Osteocyte (in vitro differentiated cells): Measurements from ENCODE around the gene TRIM32. TPM values are rescaled to one million over a fixed set of nuclear protein-coding genes. Genes with fewer than 3 reads are reported as not detected.

Experiments
- DNase-seq: peaks from one replicate; pipeline ENCODE4 v3.0.0; 2021; ENCODE audit warnings: mixed read lengths; ENCODE audit not compliant: unreplicated experiment; ENCODE audit errors: extremely low spot score
- H3K27ac Mint-ChIP-seq: one replicate; pipeline ENCODE4 v1.8.0; 2021; ENCODE audit warnings: mild to moderate bottlenecking, mixed read lengths; ENCODE audit not compliant: unreplicated experiment
- H3K27me3 Mint-ChIP-seq: one replicate; pipeline ENCODE4 v1.8.0; 2021; ENCODE audit warnings: mixed read lengths; ENCODE audit not compliant: unreplicated experiment
- H3K36me3 Mint-ChIP-seq: one replicate; pipeline ENCODE4 v1.8.0; 2021; ENCODE audit warnings: mixed read lengths; ENCODE audit not compliant: unreplicated experiment
- H3K4me1 Mint-ChIP-seq: one replicate; pipeline ENCODE4 v1.8.0; 2021; ENCODE audit warnings: mixed read lengths; ENCODE audit not compliant: unreplicated experiment
- H3K4me3 Mint-ChIP-seq: one replicate; pipeline ENCODE4 v1.8.0; 2021; ENCODE audit warnings: mild to moderate bottlenecking, moderate library complexity, mixed read lengths; ENCODE audit not compliant: unreplicated experiment
- H3K9me3 Mint-ChIP-seq: one replicate; pipeline ENCODE4 v1.8.0; 2021; ENCODE audit warnings: mixed read lengths; ENCODE audit not compliant: unreplicated experiment
- total RNA-seq: library from RNA; stranded (reverse); gene quantifications from 2 replicates; pipeline ENCODE4 v1.2.1, GENCODE V29; 2021
- TF ChIP-seq, protein P1 (sequence below): fragments of 200-600 bp; sonication (generic); IDR thresholded peaks from 2 replicates; pipeline ENCODE4 v1.5.0; 2021; ENCODE audit warnings: antibody characterized with exemption, mild to moderate bottlenecking, moderate library complexity

TRIM32 gene
- total RNA-seq, 1 donor from 2014 or later: 38.9 TPM

DNA sequence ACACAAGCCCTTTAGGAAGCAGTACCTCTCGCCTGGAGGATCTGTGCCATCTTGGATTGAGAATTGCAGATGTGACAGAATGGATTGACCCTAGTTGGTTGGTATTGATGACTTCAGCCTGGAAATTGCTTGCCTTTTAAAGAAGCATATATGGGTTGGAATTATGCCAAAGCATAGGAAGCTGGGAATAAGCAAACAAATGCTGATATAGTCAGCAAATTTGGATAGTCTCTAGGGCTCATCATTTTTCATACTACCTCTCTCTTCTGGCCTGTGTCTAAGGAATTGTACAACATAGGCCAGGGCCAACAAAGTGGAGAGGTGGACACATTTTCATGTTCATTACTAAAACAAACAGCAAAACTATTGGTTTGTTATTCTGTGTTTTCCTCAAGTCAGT, 13.2 kb downstream of the TRIM32 start:
- no peak for DNase-seq
- H3K4me1 Mint-ChIP-seq: peaks cover 45% of the 10 kb centered on the region
- no peak overlapping the region for H3K4me3 Mint-ChIP-seq
- no peaks in the 10 kb centered on the region for H3K27me3 Mint-ChIP-seq
- TF ChIP-seq, protein P1, sequence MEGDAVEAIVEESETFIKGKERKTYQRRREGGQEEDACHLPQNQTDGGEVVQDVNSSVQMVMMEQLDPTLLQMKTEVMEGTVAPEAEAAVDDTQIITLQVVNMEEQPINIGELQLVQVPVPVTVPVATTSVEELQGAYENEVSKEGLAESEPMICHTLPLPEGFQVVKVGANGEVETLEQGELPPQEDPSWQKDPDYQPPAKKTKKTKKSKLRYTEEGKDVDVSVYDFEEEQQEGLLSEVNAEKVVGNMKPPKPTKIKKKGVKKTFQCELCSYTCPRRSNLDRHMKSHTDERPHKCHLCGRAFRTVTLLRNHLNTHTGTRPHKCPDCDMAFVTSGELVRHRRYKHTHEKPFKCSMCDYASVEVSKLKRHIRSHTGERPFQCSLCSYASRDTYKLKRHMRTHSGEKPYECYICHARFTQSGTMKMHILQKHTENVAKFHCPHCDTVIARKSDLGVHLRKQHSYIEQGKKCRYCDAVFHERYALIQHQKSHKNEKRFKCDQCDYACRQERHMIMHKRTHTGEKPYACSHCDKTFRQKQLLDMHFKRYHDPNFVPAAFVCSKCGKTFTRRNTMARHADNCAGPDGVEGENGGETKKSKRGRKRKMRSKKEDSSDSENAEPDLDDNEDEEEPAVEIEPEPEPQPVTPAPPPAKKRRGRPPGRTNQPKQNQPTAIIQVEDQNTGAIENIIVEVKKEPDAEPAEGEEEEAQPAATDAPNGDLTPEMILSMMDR: no peak
- H3K27ac Mint-ChIP-seq: no peak overlapping the region
- peaks cover 7% of the 10 kb centered on the region for H3K9me3 Mint-ChIP-seq
- peaks cover 47% of the 10 kb centered on the region for H3K36me3 Mint-ChIP-seq

DNA sequence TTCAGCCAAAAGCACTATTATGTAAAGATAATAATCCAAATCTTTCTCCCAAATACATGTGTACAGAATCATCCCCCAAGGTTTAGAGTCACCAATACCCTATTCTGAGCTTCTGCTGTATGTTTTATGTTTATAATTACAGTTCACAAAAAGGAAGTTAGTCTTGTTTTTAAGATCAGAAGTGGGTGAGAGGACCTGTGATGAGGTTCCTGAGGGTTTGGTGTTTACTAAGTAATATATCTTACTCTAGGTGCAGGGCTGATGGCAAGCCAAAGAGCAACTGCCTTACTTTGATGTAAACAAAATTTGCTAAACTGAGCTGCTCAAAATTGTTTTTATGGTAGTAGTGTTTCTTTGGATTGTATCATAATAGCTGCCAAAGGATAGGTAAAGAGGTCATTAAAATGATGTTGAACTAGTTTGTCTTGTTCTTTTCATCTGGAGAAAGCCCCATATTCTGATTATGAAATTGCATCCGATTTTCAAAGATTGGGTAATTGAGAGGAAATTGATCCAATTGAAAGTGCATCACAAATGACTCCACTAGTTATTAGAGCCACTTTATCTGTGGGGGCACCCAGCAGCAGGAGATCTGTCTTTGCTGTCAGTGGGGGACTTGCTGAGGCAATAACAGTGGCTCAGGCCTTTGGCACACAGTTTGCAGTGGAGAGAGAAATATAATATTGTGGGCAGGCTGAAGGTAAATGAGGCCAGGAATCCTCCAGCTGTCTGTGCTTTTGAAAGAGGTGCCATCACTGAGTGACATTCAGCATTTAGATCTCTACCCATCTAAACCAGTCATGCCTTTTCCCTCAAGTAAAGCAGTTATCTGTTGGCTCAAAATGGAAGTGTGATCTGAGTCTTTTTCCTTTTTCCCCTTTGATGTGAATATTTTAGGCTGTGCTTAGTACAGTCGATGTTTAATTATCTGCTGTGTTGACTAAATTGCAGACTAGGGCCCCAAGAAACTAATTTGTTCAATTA, 14.1 kb downstream of the TRIM32 start:
- no peaks in the 10 kb centered on the region for H3K27me3 Mint-ChIP-seq
- no peak overlapping the region for H3K4me3 Mint-ChIP-seq
- peaks cover 44% of the 10 kb centered on the region for H3K36me3 Mint-ChIP-seq
- no peak for DNase-seq
- no peak overlapping the region for H3K27ac Mint-ChIP-seq
- H3K4me1 Mint-ChIP-seq: peaks cover 37% of the 10 kb centered on the region
- TF ChIP-seq, protein P1: no peak
- H3K9me3 Mint-ChIP-seq: peaks cover 7% of the 10 kb centered on the region

DNA sequence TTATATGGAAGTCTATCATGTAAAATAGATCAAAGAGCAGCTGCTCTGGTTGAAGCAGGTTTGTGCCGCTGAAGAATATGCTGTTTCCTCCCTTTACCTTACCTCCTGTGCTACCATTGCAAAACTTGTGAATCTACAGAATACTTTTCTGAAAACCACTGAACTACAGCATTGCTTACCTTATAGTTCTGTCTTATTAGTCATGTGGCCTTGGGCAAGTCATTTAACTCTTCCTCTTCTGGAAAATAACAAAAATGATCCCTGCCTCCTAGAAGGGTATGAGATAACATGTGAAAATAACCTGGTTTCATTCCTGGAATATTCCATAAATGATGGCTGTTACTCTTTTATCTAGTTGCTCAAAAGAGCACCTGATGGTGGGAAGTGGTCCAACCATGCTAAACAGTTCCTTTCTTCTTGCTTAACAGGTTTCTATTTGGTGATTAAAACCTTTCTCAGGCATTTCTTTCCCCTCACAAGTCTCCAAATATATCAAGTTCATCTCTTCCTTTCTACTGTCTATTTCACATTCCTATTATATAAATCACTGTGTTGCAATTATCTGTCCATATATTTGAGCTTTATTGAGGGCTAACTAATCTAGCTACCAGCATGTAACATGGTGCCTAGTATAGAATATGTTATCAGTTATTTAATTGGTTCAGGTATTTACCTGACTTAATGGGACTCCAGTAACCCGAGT, 15.0 kb downstream of the TRIM32 start:
- peaks cover 7% of the 10 kb centered on the region for H3K9me3 Mint-ChIP-seq
- H3K27me3 Mint-ChIP-seq: no peaks in the 10 kb centered on the region
- peaks cover 44% of the 10 kb centered on the region for H3K36me3 Mint-ChIP-seq
- H3K27ac Mint-ChIP-seq: no peak overlapping the region
- DNase-seq: no peak
- TF ChIP-seq, protein P1: no peak
- H3K4me3 Mint-ChIP-seq: no peak overlapping the region
- peaks cover 28% of the 10 kb centered on the region for H3K4me1 Mint-ChIP-seq

DNA sequence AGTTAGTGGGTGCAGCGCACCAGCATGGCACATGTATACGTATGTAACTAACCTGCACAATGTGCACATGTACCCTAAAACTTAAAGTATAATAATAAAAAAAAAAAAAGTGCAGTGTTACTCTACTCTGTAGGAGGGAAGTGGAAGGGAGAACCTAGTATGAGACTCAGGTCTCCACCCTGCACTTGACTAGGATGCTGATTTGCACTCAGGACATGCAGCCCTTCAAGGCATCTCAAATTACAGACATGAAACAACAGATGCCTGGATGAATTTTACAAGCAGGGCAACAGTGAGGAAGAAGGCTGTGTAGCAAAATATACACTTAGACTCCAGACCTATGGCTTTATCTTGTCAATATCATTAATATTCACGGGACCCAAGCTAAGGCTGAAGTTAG, 16.5 kb downstream of the TRIM32 start:
- no peaks in the 10 kb centered on the region for H3K27me3 Mint-ChIP-seq

More for the DNA sequence above, 16.5 kb downstream of the TRIM32 start:
- peaks cover 32% of the 10 kb centered on the region for H3K36me3 Mint-ChIP-seq
- H3K4me3 Mint-ChIP-seq: no peak overlapping the region
- H3K9me3 Mint-ChIP-seq: peaks cover 7% of the 10 kb centered on the region
- peaks cover 14% of the 10 kb centered on the region for H3K4me1 Mint-ChIP-seq
- TF ChIP-seq, protein P1: no peak
- no peak overlapping the region for H3K27ac Mint-ChIP-seq
- no peak for DNase-seq
